ENCODE results near the gene ASB15.

DNA sequence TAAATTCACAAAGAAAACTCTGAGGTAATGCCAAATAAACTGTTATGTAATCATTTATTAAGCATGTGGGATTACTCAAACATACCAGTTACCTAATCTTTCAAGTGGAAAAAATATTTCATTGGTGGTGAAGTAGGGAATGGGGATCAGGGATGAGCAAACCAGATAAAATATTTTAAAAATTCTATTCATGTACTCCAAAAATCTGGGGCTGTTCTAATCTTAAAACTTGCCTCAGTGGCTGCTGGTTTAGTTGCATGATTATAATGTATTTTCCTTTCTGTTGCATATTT is 73.5 kb downstream of the ASB15 start:
- TF ChIP-seq EZH2phosphoT487 (IDR thresholded peaks at IDR 0.05; ENCODE audit: low read length) (no peak), EZH2 (optimal IDR thresholded peaks at IDR 0.05; ENCODE audit: low read depth, low read length) (no peak)
- TF ChIP-seq, protein P1, sequence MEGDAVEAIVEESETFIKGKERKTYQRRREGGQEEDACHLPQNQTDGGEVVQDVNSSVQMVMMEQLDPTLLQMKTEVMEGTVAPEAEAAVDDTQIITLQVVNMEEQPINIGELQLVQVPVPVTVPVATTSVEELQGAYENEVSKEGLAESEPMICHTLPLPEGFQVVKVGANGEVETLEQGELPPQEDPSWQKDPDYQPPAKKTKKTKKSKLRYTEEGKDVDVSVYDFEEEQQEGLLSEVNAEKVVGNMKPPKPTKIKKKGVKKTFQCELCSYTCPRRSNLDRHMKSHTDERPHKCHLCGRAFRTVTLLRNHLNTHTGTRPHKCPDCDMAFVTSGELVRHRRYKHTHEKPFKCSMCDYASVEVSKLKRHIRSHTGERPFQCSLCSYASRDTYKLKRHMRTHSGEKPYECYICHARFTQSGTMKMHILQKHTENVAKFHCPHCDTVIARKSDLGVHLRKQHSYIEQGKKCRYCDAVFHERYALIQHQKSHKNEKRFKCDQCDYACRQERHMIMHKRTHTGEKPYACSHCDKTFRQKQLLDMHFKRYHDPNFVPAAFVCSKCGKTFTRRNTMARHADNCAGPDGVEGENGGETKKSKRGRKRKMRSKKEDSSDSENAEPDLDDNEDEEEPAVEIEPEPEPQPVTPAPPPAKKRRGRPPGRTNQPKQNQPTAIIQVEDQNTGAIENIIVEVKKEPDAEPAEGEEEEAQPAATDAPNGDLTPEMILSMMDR (IDR thresholded peaks at IDR 0.05; ENCODE audit: low read length): no peak
